ENCODE data around the gene SOD2. TPM values are rescaled to one million over a fixed set of nuclear protein-coding genes. Genes with fewer than 3 reads are reported as not detected.

The SOD2 gene
- total and polyA plus RNA-seq, 8 donors, result 97.7 to 792 (median 186) TPM

DNA sequence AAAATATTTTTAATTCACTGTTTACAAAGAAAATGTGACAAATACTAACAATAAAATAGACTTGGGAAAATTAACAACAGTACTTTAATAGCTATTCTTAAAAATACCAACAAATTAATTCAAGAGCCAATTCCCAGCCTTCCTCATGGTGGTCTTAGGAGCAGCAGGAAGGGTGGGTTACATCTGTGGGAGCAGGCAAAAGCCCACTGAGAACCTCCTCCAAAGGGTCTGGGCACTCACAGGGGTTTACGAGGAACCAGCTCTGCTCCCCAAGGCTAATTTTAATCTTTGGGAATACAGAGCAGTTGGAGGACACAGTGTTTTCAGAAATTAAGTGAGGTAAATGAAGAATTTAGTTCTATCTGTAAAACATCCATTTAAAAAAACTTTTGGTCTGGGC is 10.2 kb downstream of the SOD2 start:
- intact Hi-C loops (cut with DNase I), result no loop called here

DNA sequence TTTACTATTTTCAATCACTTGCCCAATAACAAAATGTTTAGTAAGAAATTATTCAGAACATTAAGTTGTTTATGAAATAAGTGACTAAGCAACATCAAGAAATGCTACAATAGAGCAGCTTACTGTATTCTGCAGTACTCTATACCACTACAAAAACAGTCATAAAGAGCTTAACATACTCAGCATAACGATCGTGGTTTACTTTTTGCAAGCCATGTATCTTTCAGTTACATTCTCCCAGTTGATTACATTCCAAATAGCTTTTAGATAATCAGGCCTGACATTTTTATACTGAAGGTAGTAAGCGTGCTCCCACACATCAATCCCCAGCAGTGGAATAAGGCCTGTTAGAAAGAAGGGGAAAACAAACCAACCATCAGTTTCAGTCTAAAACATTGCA is 10.7 kb downstream of the SOD2 start:
- DNase-seq (no peak), ATAC-seq (no peak), FAIRE-seq (no peak)
- Histone ChIP-seq H3K4me3 (no peak overlapping the region), H3K27ac (no peak overlapping the region), H3K27me3 (no peaks in the 10 kb centered on the region), H3K9me3 (no peaks in the 10 kb centered on the region), H3K36me3 (peaks cover 16 to 63% (median 22%) of the 10 kb centered on the region in 3 donors), H3K4me1 (peaks cover 0 to 22% (median 0%) of the 10 kb centered on the region in 3 donors)
- intact Hi-C loops (cut with DNase I), result no loop called here
- 66 to 84% methylated on average over 3 of the region's 3 CpGs for WGBS, 2 donors
- TF ChIP-seq CTCF (IDR thresholded peaks at IDR 0.05), result no peak

More for the DNA sequence above, 10.2 kb downstream of the SOD2 start:
- Histone ChIP-seq H3K36me3 (peaks cover 16 to 65% (median 22%) of the 10 kb centered on the region in 3 donors), H3K4me3 (no peak overlapping the region), H3K27ac (peak overlapping the region in 1 of 4 donors; percentile 12), H3K27me3 (no peaks in the 10 kb centered on the region), H3K4me1 (peaks cover 0 to 27% (median 0%) of the 10 kb centered on the region in 3 donors), H3K9me3 (no peaks in the 10 kb centered on the region)
- ATAC-seq (no peak), DNase-seq (no peak), FAIRE-seq (no peak)
- WGBS, 2 donors, result 96 to 97% methylated on average over 1 of the region's 1 CpG
- no peak for TF ChIP-seq CTCF (IDR thresholded peaks at IDR 0.05)

DNA sequence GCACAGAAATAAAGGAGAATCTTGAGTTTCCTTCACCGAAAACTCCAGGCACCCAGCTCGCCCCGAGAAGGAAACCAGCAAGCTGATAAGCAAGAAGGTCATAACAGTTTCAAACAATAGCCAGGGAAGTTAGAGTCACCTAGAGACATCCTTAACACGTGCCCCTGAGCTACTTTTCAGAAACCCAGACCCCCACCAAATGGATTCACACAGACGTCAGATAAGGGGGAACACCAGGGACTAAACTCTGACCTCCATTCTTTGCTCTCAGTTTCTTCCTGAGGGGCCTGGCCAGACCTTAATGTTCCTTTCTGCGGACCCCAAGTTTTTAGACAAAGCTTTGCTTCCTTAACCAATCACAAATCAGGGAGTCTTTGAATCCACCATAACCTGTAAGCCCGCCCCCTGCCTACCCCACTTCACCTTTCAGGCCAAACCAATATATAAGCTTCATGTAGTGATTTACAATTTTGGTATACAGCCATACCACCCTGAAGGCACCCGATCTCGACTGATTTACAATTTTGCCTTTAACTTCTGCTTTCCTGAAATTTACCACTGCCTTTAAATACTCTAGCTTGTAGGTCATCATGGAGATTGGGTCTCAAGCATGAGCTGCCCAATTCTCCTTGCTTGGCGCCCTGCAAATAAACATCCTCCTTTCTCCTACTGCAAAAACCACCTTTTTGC is 11.7 kb downstream of the SOD2 start:
- H3K4me1 ChIP-seq, result peaks cover 0 to 22% (median 0%) of the 10 kb centered on the region in 3 donors
- no peak for FAIRE-seq
- intact Hi-C loops (cut with DNase I), result no loop called here
- peaks cover 16 to 54% (median 22%) of the 10 kb centered on the region in 3 donors for H3K36me3 ChIP-seq
- WGBS, 2 donors, result 76 to 81% methylated on average over 10 of the region's 10 CpGs
- no peak for TF ChIP-seq CTCF (IDR thresholded peaks at IDR 0.05)
- no peak for DNase-seq
- no peak for ATAC-seq
- no peaks in the 10 kb centered on the region for H3K9me3 ChIP-seq
- no peak overlapping the region for H3K4me3 ChIP-seq
- no peaks in the 10 kb centered on the region for H3K27me3 ChIP-seq
- H3K27ac ChIP-seq, result no peak overlapping the region

- no peaks in the 10 kb centered on the region for H3K27me3 ChIP-seq
- no peak for ATAC-seq
- H3K4me1 ChIP-seq, result peaks cover 0 to 22% (median 0%) of the 10 kb centered on the region in 3 donors
- intact Hi-C loops (cut with DNase I), result no loop called here
- H3K36me3 ChIP-seq, result peaks cover 16 to 50% (median 19%) of the 10 kb centered on the region in 3 donors
- 68 to 73% methylated on average over 3 of the region's 3 CpGs for WGBS, 2 donors
- no peak for TF ChIP-seq CTCF (IDR thresholded peaks at IDR 0.05)
- H3K4me3 ChIP-seq, result no peak overlapping the region
- H3K27ac ChIP-seq, result peak overlapping the region in 2 of 4 donors; percentile 2 to 23
- no peak for DNase-seq
- H3K9me3 ChIP-seq, result no peaks in the 10 kb centered on the region
- no peak for FAIRE-seq
These were observed 12.9 kb downstream of the SOD2 start for GRCh38 chr6:159680104-159680503.
